Measurements from ENCODE around the gene FAM107B. TPM values are rescaled to one million over a fixed set of nuclear protein-coding genes. Genes with fewer than 3 reads are reported as not detected.

Gene FAM107B
- total and polyA plus RNA-seq, 2 of the 8 experiments (the other 6 are each of a cell fraction or from before 2014, with no cell fraction given) = 7.5 to 28.1 TPM

- no peak overlapping the region for H2BK5ac ChIP-seq (ENCODE audit: low read depth, low read length)
- H4K8ac ChIP-seq (ENCODE audit: extremely low read depth, insufficient read depth, low read length) = no peak overlapping the region
- no peak overlapping the region for H3K4me2 ChIP-seq (ENCODE audit: insufficient read depth in 1 of 2, low read depth in 2 of 2, low read length in 2 of 2)
- H3K36me3 ChIP-seq (ENCODE audit: control insufficient read depth in 2 of 4, insufficient read depth in 4 of 4, low read length in 3 of 4) = no peaks in the 10 kb centered on the region
- H3K4me1 ChIP-seq (replicated peaks in 1 of 4; ENCODE audit: control insufficient read depth in 3 of 4, insufficient read depth in 4 of 4, low read length in 3 of 4) = no peaks in the 10 kb centered on the region; a peak in 3 of 7 replicates
- H4K20me1 ChIP-seq (replicated peaks in 1 of 2; ENCODE audit: control insufficient read depth in 1 of 2, insufficient read depth in 2 of 2, low read length in 2 of 2) = peaks cover 0 to 3% of the 10 kb centered on the region in 2 experiments
- no peak overlapping the region for H3K9ac ChIP-seq (replicated peaks in 1 of 4; ENCODE audit: extremely low read depth in 1 of 4, low read depth in 3 of 4, low read length in 3 of 4)
- H2AK5ac ChIP-seq (ENCODE audit: low read depth, low read length) = no peak overlapping the region
- 89% methylated on average over 7 of the region's 8 CpGs; no CpG with 5 or more reads in 1 of the 2 experiments for WGBS, 2 experiments (ENCODE audit: extremely low coverage in 1 of 2, insufficient coverage in 1 of 2, insufficient read length in 1 of 2, insufficient replicate concordance in 2 of 2, low coverage in 1 of 2, low lambda C conversion rate in 2 of 2, missing lambda C conversion rate in 1 of 2)
- POLR2A ChIA-PET (ENCODE audit: partially characterized antibody) = interaction anchor here (0.7 to 1.5 kb wide), 2 partner anchors 14 to 243 kb away, joined by 3 read pairs; partner anchors contain the start of genes CDNF, HSPA14 and MSANTD7
- H3K27ac ChIP-seq (ENCODE audit: low read depth, low read length) = no peak overlapping the region
- H3K79me1 ChIP-seq (ENCODE audit: low read depth, low read length) = peaks cover 11% of the 10 kb centered on the region
- no peak overlapping the region for H2BK12ac ChIP-seq (ENCODE audit: low read depth, low read length)
- CTCF ChIA-PET (ENCODE audit: partially characterized antibody) = interaction anchor here (0.7 kb wide), 1 partner anchor 73 kb away, joined by 3 read pairs; no protein-coding TSS in a partner anchor
- no peak overlapping the region for H3K14ac ChIP-seq (ENCODE audit: insufficient read length)
- H3K18ac ChIP-seq (ENCODE audit: extremely low read depth, low read length) = no peak overlapping the region
- H3K9me3 ChIP-seq (ENCODE audit: insufficient read depth in 2 of 2, low read depth in 1 of 2, low read length in 1 of 2) = no peaks in the 10 kb centered on the region
- peaks cover 0 to 27% of the 10 kb centered on the region in 2 experiments; a peak in 3 of 4 replicates for H3K79me2 ChIP-seq (ENCODE audit: control insufficient read depth in 1 of 2, insufficient read depth in 2 of 2, low read length in 2 of 2)
- no peak overlapping the region for H4K5ac ChIP-seq (ENCODE audit: insufficient read length, low read depth, low read length)
- no peak overlapping the region for H2BK15ac ChIP-seq (ENCODE audit: low read length)
- no peak overlapping the region for H3K23ac ChIP-seq (ENCODE audit: insufficient read length)
- H4K91ac ChIP-seq (replicated peaks; ENCODE audit: insufficient read length, low read length) = no peak overlapping the region
- H3K23me2 ChIP-seq (ENCODE audit: low read depth, low read length) = no peaks in the 10 kb centered on the region
- H2BK20ac ChIP-seq (ENCODE audit: low read length) = no peak overlapping the region
- no peaks in the 10 kb centered on the region for H3K27me3 ChIP-seq (replicated peaks in 1 of 4; ENCODE audit: control insufficient read depth in 3 of 4, extremely low read depth in 1 of 4, insufficient read depth in 3 of 4, low read length in 3 of 4)
- no peak overlapping the region for H2BK120ac ChIP-seq (replicated peaks; ENCODE audit: low read depth, low read length)
- no peak overlapping the region for H3K4me3 ChIP-seq (ENCODE audit: extremely low read depth in 1 of 4, insufficient read depth in 2 of 4, low read depth in 3 of 4, low read length in 4 of 4)
- no peak overlapping the region for H2AFZ ChIP-seq (ENCODE audit: low read length)
- no peak overlapping the region for H3K56ac ChIP-seq (replicated peaks; ENCODE audit: insufficient read length, low read depth, low read length)
- DNase-seq (ENCODE audit: low read depth in 1 of 2, low spot score in 2 of 2) = no peak
- H3K4ac ChIP-seq (replicated peaks; ENCODE audit: insufficient read length, low read depth, low read length) = no peak overlapping the region
- no peak for FAIRE-seq
- TF ChIP-seq JUND (IDR thresholded peaks at IDR 0.05; ENCODE audit: low read length) = no peak
Measured at GRCh38 chr10:14594878-14595525, 179.7 kb downstream of the FAM107B start.

All from H1 (cell line).